CD4-positive, alpha-beta T cell treated with Interferon gamma for 1 hour (primary cell): Measurements from ENCODE around the gene METTL22.
A peak's percentile ranks its signal among the peaks of the same experiment; 100 is the strongest.

Experiments
- DNase-seq: peaks from one replicate; pipeline ENCODE4 v3.0.0-alpha.2; 2020

METTL22 gene

DNA sequence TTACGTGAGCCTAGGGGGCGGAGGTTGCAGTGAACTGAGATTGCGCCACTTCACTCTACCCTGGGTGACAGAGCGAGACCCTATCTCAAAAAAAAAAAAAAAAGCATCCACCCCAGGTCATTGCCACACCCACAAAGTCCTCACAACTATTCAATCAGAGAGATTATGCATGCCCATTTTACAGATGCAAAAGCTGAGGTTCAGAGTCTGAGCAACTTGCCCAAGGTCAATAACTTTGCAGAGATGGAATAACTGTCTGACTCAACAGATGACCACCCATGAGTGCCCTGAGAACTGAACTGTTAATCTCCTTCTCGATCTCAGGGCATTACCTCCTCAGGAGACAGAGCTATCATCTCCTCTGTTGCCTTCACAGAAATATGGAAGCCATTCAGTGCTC is 25.7 kb upstream of the METTL22 start:
- no peak for DNase-seq

DNA sequence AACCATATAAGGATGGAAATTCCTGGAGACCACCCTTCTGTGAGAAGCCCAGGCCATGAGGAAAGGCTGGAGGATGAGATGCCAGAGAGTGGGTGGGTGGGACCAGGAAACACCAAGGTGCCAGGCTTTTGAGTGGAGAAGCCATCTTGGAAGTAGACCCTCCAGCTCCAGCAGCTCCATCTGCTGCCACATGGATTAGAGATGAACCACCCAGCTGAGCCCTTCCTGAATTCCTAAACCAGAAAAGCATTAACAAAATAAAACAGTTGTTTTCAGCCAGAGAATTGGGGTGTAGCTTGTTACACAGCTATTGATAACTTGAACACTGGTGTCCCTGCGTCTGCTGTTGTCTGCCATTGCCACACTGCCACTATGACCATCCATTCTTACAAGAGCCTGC is 24.9 kb upstream of the METTL22 start:
- no peak for DNase-seq

DNA sequence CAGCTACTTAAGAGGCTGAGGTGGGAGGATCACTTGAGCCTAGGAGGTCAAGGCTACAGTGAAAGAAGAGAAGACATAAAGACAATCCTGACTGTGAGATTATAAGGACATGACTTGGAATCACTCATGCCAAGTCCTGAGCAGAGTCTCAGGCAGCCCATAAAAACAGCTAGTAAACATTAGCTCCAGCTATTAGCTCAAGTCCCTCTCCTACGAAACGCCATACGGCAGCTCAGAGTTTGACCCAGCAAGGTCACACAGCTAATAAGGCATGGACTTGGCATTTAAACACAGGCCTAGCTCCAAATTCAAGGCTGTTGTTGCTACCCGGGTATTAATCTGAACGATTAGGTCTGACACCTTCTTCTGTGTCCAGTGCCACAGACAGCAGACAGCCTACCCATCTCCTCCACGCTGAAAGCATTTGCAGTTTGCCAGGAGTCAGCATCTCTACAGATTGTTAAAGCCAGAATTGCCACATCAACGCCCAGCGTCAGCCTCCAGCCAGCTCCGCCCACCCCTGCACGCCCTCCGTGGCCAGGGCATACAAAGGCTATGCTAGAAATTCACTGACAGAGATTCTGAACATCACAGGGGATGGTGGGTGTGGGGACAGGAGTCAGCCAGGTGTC is 21.2 kb upstream of the METTL22 start:
- no peak for DNase-seq

DNA sequence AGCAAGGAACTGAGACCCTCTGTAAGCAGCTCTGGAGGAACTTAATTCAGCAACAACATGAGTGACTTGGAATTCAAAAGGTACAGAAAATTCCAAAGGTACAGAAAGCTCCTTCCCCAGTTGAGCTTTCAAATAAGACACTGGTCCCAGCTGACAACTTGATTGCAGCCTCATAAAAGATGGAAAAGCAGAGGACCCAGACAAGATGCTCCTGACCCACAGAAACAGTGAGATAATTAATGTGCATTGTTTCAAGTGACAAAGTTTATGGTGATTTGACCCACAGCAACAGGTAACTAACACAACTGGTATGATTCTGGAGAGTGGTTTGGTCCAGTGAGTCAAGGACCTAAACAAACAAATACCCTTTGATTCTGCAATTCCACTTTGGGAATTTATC is 15.9 kb upstream of the METTL22 start:
- DNase-seq: no peak

DNA sequence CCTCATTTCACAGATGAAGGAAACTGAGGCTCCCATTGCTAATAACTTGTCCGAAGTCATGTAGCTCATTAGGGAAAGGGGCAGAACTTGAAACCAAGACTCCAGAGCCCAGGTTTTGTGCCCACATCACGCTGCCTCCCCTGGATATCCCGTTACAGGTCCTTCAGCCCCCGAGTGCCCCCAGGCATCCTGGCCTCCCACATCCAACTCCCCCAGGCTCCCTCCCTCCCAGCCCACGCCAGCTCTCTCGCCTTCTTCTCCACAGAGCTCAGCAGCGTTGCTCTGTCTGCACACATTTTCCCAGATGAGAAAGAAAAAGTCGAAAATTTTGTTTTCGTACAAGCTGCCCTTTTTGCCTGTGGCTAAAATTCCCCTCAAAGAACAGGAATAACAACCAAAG is 14.3 kb upstream of the METTL22 start:
- no peak for DNase-seq

DNA sequence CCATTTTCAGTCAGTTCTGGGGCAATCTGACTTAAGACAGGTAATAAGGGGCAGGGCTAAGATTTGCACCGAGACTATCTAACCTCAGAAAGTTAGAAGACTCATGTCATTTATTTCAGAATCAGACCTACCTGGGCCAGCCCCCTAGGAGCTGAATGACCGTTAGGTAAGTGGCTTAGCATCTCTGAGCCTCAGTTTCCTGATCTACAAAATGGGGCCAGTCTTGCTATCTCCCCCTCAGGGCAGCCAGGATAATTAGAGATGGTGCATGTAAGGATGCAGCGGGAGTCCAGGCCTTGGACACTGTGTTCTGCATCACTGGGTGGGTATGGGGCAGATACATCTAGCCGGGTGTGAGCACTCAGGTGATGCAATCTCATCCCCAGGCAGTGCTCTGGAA is 10.4 kb upstream of the METTL22 start:
- no peak for DNase-seq

DNA sequence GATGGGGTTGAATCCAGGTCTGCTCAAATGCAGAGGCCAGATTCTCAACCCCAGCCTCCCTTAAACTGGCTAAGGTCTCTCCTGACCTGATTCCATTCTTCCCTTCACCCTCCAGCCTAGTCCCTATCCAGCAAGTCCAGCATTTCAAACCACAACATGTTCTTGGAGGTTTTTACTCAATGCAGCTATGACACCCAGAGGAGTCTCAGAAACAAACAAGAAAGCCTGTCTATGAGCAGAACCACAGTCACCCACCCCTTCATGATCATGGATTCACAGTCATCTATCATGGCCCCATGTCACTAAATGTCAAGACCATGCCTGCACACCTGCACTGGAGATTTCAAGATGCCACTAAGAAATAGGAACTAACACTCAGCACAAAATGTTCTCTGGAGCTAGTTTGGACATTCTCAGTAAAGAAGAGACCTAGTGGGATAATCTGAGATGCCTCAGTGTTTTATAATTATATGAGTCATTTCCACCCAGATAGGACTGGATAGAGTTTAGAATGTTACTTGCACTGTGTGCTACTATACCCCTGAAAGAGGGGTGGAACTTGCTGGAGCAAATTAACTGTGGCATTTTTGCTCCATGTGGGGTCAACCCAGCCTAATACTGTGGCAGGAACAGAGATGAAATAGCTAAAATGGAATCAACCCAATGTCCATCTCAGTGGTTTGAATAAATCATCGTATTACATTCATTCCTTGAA is 9.5 kb upstream of the METTL22 start:
- DNase-seq: no peak

DNA sequence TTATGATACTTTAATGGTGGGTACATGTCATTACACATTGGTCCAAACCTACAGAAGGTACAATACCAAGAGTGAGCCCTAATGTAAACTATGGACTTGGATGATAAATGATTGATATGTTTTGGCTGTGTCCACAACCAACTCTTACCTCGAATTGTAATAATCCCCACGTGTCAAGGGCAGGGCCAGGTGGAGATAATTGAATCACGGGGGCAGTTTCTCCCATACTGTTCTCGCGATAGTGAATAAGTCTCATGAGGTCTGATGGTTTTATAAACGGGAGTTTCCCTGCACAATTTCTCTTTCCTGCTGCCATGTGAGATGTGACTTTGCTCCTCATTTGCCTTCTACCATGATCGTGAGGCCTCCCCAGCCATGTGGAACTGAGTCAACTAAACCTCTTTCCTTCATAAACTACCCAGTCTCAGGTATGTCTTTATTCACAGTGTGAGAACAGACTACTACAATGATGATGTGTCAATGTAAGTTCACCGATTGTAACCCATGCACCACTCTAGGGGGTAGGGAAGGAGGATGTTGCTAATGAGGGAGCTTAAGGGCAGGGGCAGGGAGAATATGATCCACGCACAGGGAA is 7.0 kb upstream of the METTL22 start:
- DNase-seq: no peak

DNA sequence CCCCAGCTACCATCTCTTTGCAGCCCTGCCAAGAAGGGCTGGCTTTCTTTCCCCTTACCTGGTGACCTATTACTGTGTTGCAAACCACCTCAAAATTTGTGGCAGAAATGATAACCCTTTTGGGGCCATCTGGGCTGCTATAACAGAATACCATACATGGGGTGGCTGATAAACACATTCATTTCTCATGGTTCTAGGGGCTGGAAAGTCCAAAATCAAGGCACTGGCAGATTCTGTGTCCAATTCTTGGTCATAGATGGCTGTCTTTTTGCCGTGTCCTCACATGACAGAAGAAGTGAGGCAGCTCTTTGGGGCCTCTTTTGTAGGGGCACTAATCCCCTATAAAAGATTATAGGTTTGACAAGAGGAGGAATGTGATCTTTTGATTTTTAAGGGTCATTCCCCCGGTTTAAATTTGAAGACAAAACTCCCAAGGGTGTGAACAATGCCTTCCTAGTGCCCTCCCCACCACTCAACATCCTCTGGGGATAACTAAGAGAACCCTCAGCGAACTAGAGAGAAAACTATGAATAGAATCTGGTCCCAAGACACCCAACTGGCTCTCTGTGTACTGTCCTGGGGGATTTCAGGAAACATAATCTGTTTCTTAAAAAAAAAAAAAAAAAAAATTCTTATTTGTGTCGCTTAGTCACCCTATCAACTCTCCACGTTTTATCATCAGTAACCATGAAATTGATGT is 1.7 kb upstream of the METTL22 start:
- no peak for DNase-seq

DNA sequence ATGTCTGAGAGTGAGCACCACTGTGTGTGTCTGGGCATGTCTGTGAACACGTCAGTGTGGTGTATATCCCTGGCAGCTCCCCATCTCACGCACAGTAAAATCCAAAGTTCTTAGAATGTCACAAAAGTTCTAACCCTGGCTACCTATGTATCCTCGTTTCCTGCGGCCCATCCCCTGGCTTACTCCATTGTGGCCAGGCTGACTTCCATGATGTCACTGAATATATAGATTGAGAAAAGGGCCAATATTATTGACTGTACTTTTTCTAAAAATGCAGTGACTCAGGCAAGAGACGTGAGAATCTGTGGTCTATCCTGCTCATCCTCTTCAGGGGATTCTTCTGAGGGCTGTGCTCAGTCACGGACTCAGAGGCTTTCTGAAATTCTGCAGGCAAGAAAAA is 963 bp upstream of the METTL22 start:
- DNase-seq: no peak

DNA sequence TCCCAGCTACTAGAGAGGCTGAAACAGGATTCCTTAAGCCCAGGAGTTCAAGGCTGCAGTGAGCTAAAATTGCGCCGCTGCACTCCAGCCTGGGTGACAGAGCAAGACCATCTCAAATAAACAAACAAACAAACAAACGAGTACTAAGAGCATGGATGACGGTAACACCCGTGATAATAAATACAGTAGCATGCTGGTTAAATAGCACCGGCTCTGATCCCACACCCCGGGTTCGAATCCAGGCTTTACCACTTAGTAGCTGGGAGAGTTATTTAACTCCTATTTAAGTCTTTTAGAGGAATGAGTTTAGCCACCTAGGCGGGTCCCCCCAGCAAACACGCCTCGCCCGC is 301 bp upstream of the METTL22 start:
- no peak for DNase-seq

DNA sequence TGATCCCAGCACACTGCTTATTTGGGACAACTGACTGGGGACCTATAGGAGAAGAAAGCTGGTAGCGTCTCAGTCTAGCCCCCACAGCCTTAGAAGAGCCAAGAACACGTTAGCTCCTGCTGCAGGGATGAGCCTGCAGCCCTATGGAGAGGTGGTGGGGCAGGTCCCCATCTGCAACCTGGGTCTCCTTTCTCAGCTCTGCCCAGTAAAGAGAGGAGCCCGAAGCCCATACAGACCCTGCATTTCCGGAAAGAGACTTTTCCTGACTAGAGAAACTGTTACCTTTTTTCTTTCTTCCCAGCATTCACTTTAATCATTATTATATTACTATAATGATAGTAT is 788 bp downstream of the METTL22 start:
- DNase-seq: no peak

DNA sequence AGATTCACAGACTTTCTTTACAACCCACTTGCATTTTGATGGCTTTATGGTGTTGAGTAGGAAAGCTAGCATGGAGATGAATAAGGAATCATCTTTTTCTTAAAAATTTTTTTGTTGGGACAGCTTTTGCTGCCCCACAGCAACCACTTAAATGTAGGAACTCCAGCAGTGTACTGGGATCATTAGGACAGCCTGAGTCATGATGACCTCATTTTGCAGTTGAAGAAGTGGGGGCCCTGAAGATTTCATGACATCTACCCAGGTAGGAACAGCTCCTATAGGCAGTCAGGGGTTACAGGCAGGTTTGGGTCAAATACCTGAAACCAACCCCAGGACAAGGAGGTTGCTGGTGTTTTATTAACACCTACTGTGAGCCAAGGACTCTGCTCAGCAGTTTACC is 2.1 kb downstream of the METTL22 start:
- DNase-seq: no peak

DNA sequence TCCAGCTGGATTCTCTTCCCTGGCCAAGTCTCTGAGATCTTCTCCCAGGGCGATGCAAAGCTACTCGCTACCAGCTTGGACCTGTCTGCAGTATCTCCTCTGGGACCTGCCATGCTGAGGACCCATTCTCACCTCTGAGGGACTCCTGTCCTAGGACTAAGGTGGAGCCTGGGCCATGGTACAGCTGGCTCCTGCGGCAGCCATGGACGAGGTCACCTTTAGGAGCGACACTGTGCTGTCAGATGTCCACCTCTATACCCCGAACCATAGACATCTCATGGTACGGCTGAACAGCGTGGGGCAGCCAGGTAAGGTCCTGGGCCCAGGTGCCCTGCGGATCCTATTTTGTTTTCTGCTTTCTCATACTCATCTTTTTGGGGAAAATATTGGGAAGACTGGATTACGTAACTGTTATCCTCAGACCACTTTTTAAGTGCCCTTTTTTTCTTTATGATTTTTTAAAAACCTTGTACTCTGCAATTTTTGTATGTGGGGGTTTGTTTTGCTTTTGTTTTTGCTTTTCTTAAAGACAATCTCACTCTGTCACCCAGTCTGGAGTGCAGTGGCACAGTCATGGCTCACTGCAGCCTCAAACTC is 4.1 kb downstream of the METTL22 start:
- no peak for DNase-seq

DNA sequence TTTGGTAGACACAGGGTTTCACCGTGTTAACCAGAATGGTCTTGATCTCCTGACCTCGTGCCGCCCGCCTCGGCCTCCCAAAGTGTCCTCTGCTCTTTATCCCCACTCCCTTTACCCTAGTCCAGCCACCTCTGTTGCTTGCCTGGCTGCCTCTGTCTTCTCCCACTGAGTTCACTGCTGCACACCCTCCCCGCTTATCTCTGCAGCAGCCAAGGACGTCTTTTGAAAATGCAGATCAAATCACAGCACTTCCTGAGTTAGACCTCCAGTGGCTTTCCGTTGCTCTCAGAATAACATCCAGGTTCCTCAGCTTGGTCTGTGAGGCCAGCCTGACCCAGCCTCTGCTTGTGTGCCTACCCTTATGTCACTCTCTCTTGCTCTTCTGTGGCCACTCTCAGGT is 5.4 kb downstream of the METTL22 start:
- DNase-seq: no peak

DNA sequence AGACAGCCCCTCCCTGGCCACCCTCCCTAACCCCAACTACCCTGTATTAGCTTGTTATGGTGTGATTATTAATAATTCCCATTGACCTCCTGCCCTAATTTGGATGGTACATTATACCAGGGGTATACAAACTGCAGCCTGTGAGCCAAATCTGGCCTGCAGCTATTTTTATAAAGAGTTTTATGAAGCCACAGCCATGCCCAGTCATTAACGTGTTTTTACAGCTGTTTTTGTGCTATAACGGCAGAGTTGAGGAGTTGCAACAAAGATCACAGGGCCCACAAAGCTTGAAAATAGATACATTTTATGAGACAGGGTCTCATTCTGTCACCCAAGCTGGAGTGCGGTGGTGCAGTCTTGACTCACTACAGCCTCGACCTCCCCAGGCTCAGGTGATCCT is 6.0 kb downstream of the METTL22 start:
- no peak for DNase-seq

DNA sequence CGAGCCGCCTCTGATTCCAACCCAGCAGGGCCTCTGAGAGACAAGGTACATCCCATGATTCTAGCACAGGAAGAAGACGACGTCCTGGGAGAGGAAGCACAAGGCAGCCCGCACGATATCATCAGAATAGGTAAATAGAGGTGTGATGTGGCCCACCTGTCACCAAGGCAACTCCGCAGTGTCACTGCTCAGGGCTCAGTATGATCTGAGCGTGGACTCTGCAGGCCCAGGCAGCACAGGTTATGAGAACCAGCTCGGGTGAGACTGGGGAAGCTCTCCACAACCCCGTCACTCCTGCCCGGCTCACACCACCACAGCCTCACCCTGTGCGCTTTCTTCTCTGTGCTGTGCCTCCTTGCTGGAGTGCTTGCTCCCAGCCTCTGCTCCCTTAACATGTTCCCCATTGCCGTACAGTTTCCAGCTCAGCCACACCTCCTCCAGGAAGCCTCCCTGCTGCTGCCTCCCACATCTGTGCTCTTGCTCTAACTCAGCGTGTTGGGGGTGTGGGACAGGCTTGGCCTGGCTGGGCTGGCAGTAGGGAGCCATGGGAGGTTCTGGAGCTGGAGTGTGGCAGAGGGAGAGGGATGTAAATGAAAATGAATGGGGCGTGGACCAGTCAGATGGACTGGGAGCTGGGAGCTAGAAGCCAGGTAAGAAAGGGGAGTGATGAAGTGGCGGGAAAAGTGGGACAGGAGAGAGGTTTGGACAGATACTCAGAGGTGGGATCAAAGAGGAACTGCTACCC is 7.7 kb downstream of the METTL22 start:
- no peak for DNase-seq

DNA sequence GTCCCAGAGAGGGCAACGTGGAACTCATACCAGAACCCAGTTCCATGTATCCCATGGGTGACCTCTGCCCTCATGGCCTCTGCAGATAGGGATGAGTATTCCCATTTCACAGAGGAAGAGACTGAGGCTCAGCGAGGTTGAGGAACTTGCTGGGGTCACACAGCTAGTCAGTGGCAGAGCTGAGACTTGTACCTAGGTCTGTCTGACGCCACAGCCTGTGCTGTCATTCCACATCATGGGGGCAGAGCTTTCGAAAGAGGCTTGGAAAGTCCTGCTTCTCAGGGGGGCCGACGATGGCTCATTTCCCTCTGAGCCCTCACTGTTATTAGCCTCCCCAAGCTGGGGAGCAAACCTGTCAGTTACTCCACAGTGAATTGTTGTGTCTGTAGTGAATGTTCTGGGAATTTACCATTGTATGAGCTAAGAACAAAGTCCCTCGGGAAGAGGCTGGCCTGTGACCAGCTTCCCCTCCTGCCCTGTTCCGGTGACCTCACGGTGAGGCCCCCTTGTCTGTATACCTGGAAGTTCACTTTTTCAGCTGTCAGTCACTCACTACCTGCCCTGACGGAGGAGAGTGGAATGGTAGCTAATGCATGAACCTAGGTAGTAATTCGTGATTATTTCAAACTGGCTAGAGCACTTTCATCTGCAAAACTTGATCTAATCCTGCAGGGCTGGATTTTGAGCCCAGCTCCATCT is 8.9 kb downstream of the METTL22 start:
- DNase-seq: no peak

DNA sequence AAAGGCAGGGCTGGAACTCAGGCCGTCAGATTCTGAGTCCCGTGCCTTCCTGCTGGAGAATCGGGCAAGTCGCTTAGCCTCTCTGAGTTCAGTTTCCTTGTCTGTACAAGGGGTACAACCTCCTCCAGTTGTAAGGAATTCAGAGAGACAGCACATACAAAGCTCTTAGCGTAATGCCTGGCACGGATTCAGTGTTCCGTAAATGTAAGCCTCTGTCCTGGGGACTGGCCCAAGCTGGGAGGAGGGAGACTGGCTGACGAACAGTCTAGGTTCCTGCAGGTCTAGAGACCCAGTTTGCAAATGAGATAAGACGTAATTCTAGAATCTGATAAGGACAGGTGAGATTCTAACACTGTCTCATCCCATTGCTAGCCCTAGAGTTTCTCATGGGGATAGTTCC is 9.9 kb downstream of the METTL22 start:
- DNase-seq: no peak

DNA sequence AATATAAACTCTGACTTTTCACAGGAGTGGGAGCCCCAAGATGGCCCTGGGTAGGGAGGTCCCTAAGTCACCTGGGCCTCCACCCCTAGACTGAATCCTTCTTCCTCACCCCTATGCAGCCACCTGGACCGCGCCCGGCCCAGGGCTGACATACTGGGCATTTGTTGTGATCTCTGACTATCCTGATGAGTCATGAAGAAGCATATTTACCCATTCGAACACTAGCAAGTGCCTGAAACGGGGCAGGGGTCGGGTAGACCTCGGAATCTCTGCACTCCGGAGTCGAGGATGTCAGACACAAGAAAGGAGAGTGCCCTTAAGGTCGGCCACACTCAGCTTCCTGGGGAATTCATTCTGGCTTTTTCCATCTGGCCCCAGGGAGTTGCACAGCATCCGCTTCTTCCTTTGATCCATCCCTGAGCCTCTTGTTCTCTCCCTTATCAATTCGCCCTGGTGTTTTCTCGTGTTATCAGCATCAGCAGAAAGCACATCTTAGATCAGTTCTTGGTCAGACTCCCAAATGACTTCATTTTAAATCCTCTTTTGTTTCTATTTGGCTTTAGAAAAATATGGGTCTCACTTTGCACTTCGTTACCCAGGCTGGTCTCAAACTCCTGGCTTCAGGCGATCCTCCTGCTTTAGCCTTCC is 10.4 kb downstream of the METTL22 start:
- DNase-seq: no peak

DNA sequence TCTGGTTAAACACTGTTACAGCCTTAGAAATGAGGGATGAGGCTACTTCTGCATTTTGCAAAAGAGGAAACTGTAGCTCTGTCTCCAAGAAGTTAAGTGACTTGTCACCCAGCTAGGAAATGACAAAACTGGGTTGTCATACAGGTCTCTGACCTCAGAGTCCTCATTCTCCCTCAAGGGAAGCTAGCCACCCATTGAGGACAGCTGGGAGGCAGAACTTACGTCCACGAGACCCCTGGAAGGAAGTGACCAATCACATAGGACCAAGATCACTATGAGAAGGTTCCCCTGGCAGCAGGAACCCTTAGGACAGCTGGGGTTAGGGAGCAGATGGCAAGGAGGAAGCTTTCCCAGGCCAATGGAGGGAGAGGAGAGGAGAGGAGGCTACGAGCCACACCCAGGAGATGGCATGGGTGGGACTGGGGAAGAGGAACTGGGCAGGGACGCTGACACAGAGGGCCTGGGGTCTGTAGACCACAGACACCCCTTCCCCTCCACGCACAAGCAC is 11.2 kb downstream of the METTL22 start:
- peak; percentile 75 for DNase-seq
